HL-60 (cell line): ENCODE measurements around the gene RBMS3.

ENCODE experiments used
- DNase-seq, 2 experiments: peaks; one replicate each; pipeline ENCODE4 v3.0.0-alpha.2; 2010 to 2020; ENCODE audit warnings: low read depth in 1 of 2, low spot score in 1 of 2
- H3K27ac ChIP-seq: fragments of 250-450 bp; sonication (Bioruptor Pico); replicated peaks from 2 replicates; pipeline ENCODE4 v1.5.1; 2020; ENCODE audit warnings: mild to moderate bottlenecking, moderate library complexity
- H3K27me3 ChIP-seq: fragments of 250-450 bp; sonication (Bioruptor Pico); 2 replicates; pipeline ENCODE4 v1.5.1; 2021; ENCODE audit warnings: mild to moderate bottlenecking, moderate library complexity; ENCODE audit not compliant: insufficient read depth, poor library complexity, severe bottlenecking
- H3K4me3 ChIP-seq: replicated peaks from 2 replicates; pipeline ENCODE4 v1.5.1; 2011; ENCODE audit warnings: mild to moderate bottlenecking, control low read depth, low read length; ENCODE audit not compliant: insufficient read depth
- GABPA ChIP-seq: IDR thresholded peaks from 2 replicates; pipeline ENCODE4 v1.6.1; 2012; ENCODE audit warnings: low read depth
- POLR2AphosphoS5 ChIP-seq: IDR thresholded peaks from 2 replicates; pipeline ENCODE4 v1.6.1; 2012; ENCODE audit warnings: low read depth
- SPI1 ChIP-seq: IDR thresholded peaks from 2 replicates; pipeline ENCODE4 v1.6.1; 2012; ENCODE audit warnings: low read depth, mild to moderate bottlenecking, borderline replicate concordance
- TF ChIP-seq, protein P1 (sequence below): IDR thresholded peaks from 2 replicates; pipeline ENCODE4 v1.6.1; 2012; ENCODE audit warnings: low read depth; ENCODE audit not compliant: insufficient replicate concordance
- TF ChIP-seq, protein P2 (sequence below): IDR thresholded peaks from one replicate; pipeline ENCODE4 v1.5.1; 2011; ENCODE audit warnings: low read length, control low read depth, inconsistent platforms; ENCODE audit not compliant: insufficient read depth

The RBMS3 gene

DNA sequence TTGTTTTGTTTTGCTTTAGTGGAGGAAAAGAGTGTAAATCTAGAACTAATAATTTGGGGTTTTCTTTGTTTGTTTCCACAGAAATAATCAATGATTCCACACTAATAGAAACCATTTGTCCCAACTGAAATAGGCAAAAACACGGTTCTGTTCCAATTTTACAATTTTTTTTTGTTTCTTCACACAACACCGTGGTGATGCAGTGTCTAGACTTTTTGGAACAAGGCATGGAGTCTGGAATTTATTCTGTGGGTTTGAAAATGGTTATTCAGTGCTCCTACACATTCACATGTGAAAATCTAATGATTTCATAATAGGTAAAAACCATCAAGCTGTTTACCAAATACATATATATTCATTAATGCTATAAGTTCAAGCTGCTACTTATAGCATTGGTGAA, 696.5 kb downstream of the RBMS3 start:
- no peak for TF ChIP-seq POLR2AphosphoS5
- TF ChIP-seq, protein P1, sequence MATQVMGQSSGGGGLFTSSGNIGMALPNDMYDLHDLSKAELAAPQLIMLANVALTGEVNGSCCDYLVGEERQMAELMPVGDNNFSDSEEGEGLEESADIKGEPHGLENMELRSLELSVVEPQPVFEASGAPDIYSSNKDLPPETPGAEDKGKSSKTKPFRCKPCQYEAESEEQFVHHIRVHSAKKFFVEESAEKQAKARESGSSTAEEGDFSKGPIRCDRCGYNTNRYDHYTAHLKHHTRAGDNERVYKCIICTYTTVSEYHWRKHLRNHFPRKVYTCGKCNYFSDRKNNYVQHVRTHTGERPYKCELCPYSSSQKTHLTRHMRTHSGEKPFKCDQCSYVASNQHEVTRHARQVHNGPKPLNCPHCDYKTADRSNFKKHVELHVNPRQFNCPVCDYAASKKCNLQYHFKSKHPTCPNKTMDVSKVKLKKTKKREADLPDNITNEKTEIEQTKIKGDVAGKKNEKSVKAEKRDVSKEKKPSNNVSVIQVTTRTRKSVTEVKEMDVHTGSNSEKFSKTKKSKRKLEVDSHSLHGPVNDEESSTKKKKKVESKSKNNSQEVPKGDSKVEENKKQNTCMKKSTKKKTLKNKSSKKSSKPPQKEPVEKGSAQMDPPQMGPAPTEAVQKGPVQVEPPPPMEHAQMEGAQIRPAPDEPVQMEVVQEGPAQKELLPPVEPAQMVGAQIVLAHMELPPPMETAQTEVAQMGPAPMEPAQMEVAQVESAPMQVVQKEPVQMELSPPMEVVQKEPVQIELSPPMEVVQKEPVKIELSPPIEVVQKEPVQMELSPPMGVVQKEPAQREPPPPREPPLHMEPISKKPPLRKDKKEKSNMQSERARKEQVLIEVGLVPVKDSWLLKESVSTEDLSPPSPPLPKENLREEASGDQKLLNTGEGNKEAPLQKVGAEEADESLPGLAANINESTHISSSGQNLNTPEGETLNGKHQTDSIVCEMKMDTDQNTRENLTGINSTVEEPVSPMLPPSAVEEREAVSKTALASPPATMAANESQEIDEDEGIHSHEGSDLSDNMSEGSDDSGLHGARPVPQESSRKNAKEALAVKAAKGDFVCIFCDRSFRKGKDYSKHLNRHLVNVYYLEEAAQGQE, result no peak
- no peak for TF ChIP-seq SPI1
- TF ChIP-seq, protein P2, sequence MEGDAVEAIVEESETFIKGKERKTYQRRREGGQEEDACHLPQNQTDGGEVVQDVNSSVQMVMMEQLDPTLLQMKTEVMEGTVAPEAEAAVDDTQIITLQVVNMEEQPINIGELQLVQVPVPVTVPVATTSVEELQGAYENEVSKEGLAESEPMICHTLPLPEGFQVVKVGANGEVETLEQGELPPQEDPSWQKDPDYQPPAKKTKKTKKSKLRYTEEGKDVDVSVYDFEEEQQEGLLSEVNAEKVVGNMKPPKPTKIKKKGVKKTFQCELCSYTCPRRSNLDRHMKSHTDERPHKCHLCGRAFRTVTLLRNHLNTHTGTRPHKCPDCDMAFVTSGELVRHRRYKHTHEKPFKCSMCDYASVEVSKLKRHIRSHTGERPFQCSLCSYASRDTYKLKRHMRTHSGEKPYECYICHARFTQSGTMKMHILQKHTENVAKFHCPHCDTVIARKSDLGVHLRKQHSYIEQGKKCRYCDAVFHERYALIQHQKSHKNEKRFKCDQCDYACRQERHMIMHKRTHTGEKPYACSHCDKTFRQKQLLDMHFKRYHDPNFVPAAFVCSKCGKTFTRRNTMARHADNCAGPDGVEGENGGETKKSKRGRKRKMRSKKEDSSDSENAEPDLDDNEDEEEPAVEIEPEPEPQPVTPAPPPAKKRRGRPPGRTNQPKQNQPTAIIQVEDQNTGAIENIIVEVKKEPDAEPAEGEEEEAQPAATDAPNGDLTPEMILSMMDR, result no peak
- no peak for TF ChIP-seq GABPA
- no peak for DNase-seq

DNA sequence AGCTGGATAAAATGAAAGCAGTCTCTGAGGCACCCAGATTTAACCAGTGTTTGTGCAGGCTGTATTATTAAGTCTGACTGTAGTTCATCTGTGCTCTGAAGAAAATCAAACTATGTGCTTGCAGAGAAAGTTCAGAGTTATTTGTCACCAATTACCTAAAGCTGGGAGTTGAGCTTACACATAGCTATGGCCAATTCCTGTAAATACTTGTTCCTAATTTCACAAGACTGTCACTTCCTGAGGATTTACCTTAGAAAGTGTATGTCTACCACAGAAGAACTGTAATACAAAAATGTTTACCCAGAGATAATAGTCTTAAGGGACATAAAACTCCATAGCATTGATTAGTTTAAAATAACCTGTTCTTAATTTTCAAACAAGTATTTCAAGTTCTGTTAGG, 697.2 kb downstream of the RBMS3 start:
- no peak for DNase-seq
- no peak overlapping the region for H3K4me3 ChIP-seq
- TF ChIP-seq SPI1 (no peak), POLR2AphosphoS5 (no peak), GABPA (no peak)
- TF ChIP-seq, protein P2, result no peak
- TF ChIP-seq, protein P1, result no peak
- H3K27me3 ChIP-seq, result no peaks in the 10 kb centered on the region
- H3K27ac ChIP-seq, result no peak overlapping the region

More for the DNA sequence above, 696.5 kb downstream of the RBMS3 start:
- peaks cover 2% of the 10 kb centered on the region for H3K27me3 ChIP-seq
- no peak overlapping the region for H3K27ac ChIP-seq
- H3K4me3 ChIP-seq, result no peak overlapping the region

DNA sequence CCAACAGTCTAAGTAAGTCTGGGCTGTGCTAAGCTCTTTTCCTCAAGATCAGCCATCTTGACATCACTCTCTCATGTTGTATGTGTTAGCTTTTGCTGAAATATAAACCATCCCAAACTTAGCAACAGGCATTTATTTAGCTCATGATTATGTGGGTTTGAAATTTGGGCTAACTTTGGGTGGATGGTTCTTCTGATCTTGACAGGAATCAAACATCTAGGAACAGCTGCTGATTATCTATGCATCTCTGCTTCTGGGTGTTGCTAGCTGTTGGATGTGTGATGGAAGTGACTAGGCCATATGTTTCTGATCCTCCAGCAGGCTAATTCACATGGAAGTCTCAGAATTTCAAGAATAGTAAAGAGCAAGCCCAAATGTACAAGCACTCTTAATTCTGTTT, 710.3 kb downstream of the RBMS3 start:
- Histone ChIP-seq H3K4me3 (no peak overlapping the region), H3K27ac (no peak overlapping the region), H3K27me3 (peaks cover 3% of the 10 kb centered on the region)
- no peak for DNase-seq
- TF ChIP-seq, protein P1, result no peak
- no peak for TF ChIP-seq SPI1
- TF ChIP-seq POLR2AphosphoS5, result no peak
- TF ChIP-seq, protein P2, result no peak
- no peak for TF ChIP-seq GABPA
